Measurements from ENCODE around the gene HBS1L.
A peak's percentile ranks its signal among the peaks of the same experiment; 100 is the strongest.

HBS1L gene

GRCh38 chr6:135004399-135004798 is 50.2 kb downstream of the HBS1L start:
- no peak for TF ChIP-seq CTCF (IDR thresholded peaks at IDR 0.05; ENCODE audit: control insufficient read depth, insufficient read depth, low read depth, low read length, missing control alignments)
- H3K4me3 ChIP-seq (ENCODE audit: control insufficient read depth, low read depth, low read length), result no peak overlapping the region
- DNase-seq (ENCODE audit: low read depth), result no peak

GRCh38 chr6:135002974-135003703 is 51.5 kb downstream of the HBS1L start:
- no peak for TF ChIP-seq CTCF (IDR thresholded peaks at IDR 0.05; ENCODE audit: control insufficient read depth, insufficient read depth, low read depth, low read length, missing control alignments)
- no peak for DNase-seq (ENCODE audit: low read depth)
- H3K4me3 ChIP-seq (ENCODE audit: control insufficient read depth, low read depth, low read length), result no peak overlapping the region

- no peak for DNase-seq (ENCODE audit: low read depth)
- TF ChIP-seq CTCF (IDR thresholded peaks at IDR 0.05; ENCODE audit: control insufficient read depth, insufficient read depth, low read depth, low read length, missing control alignments), result peak; percentile 58
- no peak overlapping the region for H3K4me3 ChIP-seq (ENCODE audit: control insufficient read depth, low read depth, low read length)
Observed at GRCh38 chr6:135002229-135002844, 52.3 kb downstream of the HBS1L start.

- no peak overlapping the region for H3K4me3 ChIP-seq (ENCODE audit: control insufficient read depth, low read depth, low read length)
- DNase-seq (ENCODE audit: low read depth), result no peak
- no peak for TF ChIP-seq CTCF (IDR thresholded peaks at IDR 0.05; ENCODE audit: control insufficient read depth, insufficient read depth, low read depth, low read length, missing control alignments)
Observed at GRCh38 chr6:134999107-134999506, 55.5 kb downstream of the HBS1L start.

- no peak overlapping the region for H3K4me3 ChIP-seq (ENCODE audit: control insufficient read depth, low read depth, low read length)
- no peak for TF ChIP-seq CTCF (IDR thresholded peaks at IDR 0.05; ENCODE audit: control insufficient read depth, insufficient read depth, low read depth, low read length, missing control alignments)
- no peak for DNase-seq (ENCODE audit: low read depth)
Observed at GRCh38 chr6:134997133-134997995, 57.3 kb downstream of the HBS1L start.

GRCh38 chr6:134995536-134995935 is 59.1 kb downstream of the HBS1L start:
- no peak overlapping the region for H3K4me3 ChIP-seq (ENCODE audit: control insufficient read depth, low read depth, low read length)
- no peak for TF ChIP-seq CTCF (IDR thresholded peaks at IDR 0.05; ENCODE audit: control insufficient read depth, insufficient read depth, low read depth, low read length, missing control alignments)
- DNase-seq (ENCODE audit: low read depth), result no peak
